HPDE6-E6E7 (cell line): ENCODE results near the gene TNFSF9.
"Not testable (repeated sequence)": the region's sequence is repeated elsewhere in the genome, so short reads cannot be mapped to it uniquely, and the experiment has no call there.

ENCODE experiments used
- DNase-seq: peaks from one replicate; pipeline ENCODE4 v3.0.0; 2011; ENCODE audit warnings: missing footprints; ENCODE audit errors: extremely low spot score

The TNFSF9 gene

DNA sequence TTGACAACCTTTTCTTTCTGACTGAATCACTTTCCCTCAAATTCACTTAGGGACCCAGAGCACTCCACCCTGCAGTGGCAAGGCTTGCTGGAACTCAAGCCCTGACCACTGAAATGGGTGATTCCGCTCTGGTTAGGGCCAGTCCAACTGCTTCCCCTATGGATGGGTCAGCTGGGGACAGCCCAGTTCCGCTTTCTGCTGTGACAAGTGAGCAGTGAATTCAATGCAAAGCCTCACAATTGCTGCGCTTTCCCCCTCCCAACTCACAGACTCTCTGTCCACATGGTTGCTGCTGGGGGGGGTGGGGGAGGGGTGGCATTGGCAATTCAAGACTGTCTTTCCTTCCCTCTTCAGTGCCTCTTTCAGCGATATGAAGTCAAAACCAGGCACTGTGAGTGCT, 41.4 kb downstream of the TNFSF9 start:
- no peak for DNase-seq

GRCh38 chr19:6573350-6573749, 42.5 kb downstream of the TNFSF9 start:
- no peak for DNase-seq

DNA sequence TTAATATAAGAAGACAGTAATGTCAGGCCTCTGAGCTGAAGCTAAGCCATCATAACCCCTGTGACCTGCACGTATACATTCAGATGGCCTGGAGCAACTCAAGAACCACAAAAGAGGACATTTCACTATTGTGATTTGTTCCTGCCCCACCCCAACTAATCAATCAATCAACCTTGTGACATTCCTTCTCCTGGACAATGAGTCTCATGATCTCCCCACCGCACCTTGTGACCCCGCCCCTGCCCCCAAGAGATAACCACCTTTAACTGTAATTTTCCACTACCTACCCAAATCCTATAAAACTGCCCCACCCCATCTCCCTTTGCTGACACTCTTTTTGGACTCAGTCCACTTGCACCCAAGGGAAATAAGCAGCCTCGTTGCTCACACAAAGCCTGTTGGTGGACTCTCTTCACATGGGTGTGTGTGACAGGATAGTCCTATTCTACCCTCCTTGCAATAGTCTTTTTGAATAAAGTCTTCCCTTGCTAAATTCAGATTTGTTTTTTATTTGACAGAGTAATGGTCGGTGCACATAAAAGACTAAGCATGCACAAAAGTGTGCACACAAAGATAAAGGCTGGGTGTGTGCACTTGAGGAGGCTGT, 46.1 kb downstream of the TNFSF9 start:
- no peak for DNase-seq

DNA sequence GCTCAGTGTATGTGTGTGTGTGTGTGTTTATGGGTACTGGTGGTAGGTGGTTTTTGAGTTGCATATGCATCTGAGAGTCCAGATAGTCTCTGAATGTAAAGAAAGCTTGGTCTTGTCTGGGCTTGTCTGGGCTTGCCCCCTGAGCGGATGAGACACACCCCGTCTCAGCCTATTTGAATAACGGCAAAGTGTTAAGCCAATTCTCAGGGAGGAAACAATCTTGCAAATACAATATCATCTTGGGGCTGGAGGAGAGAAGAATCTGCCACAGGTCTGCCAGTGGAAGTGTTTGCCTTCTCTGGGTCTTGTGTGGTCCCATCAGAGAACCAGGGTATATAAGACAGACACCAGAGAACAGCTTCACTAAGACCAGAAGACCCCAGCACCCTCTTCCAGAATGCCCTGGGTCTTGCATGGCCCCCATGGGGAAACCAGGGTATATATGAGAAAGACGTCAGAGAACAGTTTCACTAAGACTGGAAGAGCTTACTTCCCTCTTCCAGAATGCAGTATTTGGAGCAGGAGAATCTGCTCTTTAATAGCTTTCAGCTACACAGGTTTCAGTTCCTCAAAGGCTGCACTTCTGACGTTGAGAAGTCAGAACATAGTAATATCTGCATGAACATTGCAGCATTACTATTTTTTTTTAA, 46.8 kb downstream of the TNFSF9 start:
- DNase-seq = peak; percentile 52

- no peak for DNase-seq
Observed at GRCh38 chr19:6579450-6580178, 48.8 kb downstream of the TNFSF9 start.

GRCh38 chr19:6580313-6580712, 49.5 kb downstream of the TNFSF9 start:
- peak; percentile 55 for DNase-seq

- not testable (repeated sequence) for DNase-seq
Observed at GRCh38 chr19:6582515-6583484, 52.0 kb downstream of the TNFSF9 start.
